ENCODE data around the gene OR6C65.
"Not testable (repeated sequence)": the region's sequence is repeated elsewhere in the genome, so short reads cannot be mapped to it uniquely, and the experiment has no call there.

Gene OR6C65

GRCh38 chr12:55413498-55414388 lies 13.4 kb downstream of the OR6C65 start:
- not testable (repeated sequence) for H3K9me3 ChIP-seq (ENCODE audit: control insufficient read depth in 2 of 2, low read length in 2 of 2); H3K4me1 ChIP-seq (ENCODE audit: control insufficient read depth, insufficient read depth, low read length); H3K9ac ChIP-seq (ENCODE audit: low read length in 2 of 2); H3K27ac ChIP-seq (ENCODE audit: low read length); H3K36me3 ChIP-seq (ENCODE audit: control insufficient read depth in 2 of 2, insufficient read depth in 2 of 2, low read length in 2 of 2); H3K4me3 ChIP-seq (ENCODE audit: low read length in 2 of 2); H3K27me3 ChIP-seq (ENCODE audit: control insufficient read depth in 1 of 2, insufficient read depth in 2 of 2, low read length in 2 of 2)

- H3K9me3 ChIP-seq (ENCODE audit: control insufficient read depth in 2 of 2, low read length in 2 of 2); H3K27ac ChIP-seq (ENCODE audit: low read length); H3K36me3 ChIP-seq (ENCODE audit: control insufficient read depth in 2 of 2, insufficient read depth in 2 of 2, low read length in 2 of 2); H3K9ac ChIP-seq (ENCODE audit: low read length in 2 of 2); H3K4me1 ChIP-seq (ENCODE audit: control insufficient read depth, insufficient read depth, low read length); H3K27me3 ChIP-seq (ENCODE audit: control insufficient read depth in 1 of 2, insufficient read depth in 2 of 2, low read length in 2 of 2); H3K4me3 ChIP-seq (ENCODE audit: low read length in 2 of 2): not testable (repeated sequence)
Measured at GRCh38 chr12:55414396-55414823, 14.1 kb downstream of the OR6C65 start.

- H3K4me3 ChIP-seq (ENCODE audit: low read length in 2 of 2); H3K36me3 ChIP-seq (ENCODE audit: control insufficient read depth in 2 of 2, insufficient read depth in 2 of 2, low read length in 2 of 2); H3K9ac ChIP-seq (ENCODE audit: low read length in 2 of 2); H3K4me1 ChIP-seq (ENCODE audit: control insufficient read depth, insufficient read depth, low read length); H3K27me3 ChIP-seq (ENCODE audit: control insufficient read depth in 1 of 2, insufficient read depth in 2 of 2, low read length in 2 of 2); H3K9me3 ChIP-seq (ENCODE audit: control insufficient read depth in 2 of 2, low read length in 2 of 2); H3K27ac ChIP-seq (ENCODE audit: low read length): not testable (repeated sequence)
Measured at GRCh38 chr12:55414889-55415288, 14.6 kb downstream of the OR6C65 start.

GRCh38 chr12:55416961-55417360 lies 16.6 kb downstream of the OR6C65 start:
- H3K9ac ChIP-seq (ENCODE audit: low read length in 2 of 2) = no peak overlapping the region
- no peaks in the 10 kb centered on the region for H3K4me1 ChIP-seq (ENCODE audit: control insufficient read depth, insufficient read depth, low read length)
- H3K27me3 ChIP-seq (ENCODE audit: control insufficient read depth in 1 of 2, insufficient read depth in 2 of 2, low read length in 2 of 2) = no peaks in the 10 kb centered on the region
- H3K36me3 ChIP-seq (ENCODE audit: control insufficient read depth in 2 of 2, insufficient read depth in 2 of 2, low read length in 2 of 2) = no peaks in the 10 kb centered on the region
- no peak overlapping the region for H3K27ac ChIP-seq (ENCODE audit: low read length)
- no peaks in the 10 kb centered on the region for H3K9me3 ChIP-seq (ENCODE audit: control insufficient read depth in 2 of 2, low read length in 2 of 2)
- no peak overlapping the region for H3K4me3 ChIP-seq (ENCODE audit: low read length in 2 of 2)

- no peaks in the 10 kb centered on the region for H3K9me3 ChIP-seq (ENCODE audit: control insufficient read depth in 2 of 2, low read length in 2 of 2)
- no peaks in the 10 kb centered on the region for H3K4me1 ChIP-seq (ENCODE audit: control insufficient read depth, insufficient read depth, low read length)
- no peaks in the 10 kb centered on the region for H3K36me3 ChIP-seq (ENCODE audit: control insufficient read depth in 2 of 2, insufficient read depth in 2 of 2, low read length in 2 of 2)
- no peak overlapping the region for H3K4me3 ChIP-seq (ENCODE audit: low read length in 2 of 2)
- no peak overlapping the region for H3K27ac ChIP-seq (ENCODE audit: low read length)
- no peaks in the 10 kb centered on the region for H3K27me3 ChIP-seq (ENCODE audit: control insufficient read depth in 1 of 2, insufficient read depth in 2 of 2, low read length in 2 of 2)
- no peak overlapping the region for H3K9ac ChIP-seq (ENCODE audit: low read length in 2 of 2)
Measured at GRCh38 chr12:55420307-55420962, 20.1 kb downstream of the OR6C65 start.

GRCh38 chr12:55425954-55426353 lies 25.6 kb downstream of the OR6C65 start, which contains the start of gene OR6C76:
OR6C76 (plus strand) TSS chr12:55426254; CDS start chr12:55426254, 0 bp downstream.
- no peaks in the 10 kb centered on the region for H3K36me3 ChIP-seq (ENCODE audit: control insufficient read depth in 2 of 2, insufficient read depth in 2 of 2, low read length in 2 of 2)

GRCh38 chr12:55428331-55429243 lies 28.3 kb downstream of the OR6C65 start:
- H3K9me3 ChIP-seq (ENCODE audit: control insufficient read depth in 2 of 2, low read length in 2 of 2) = no peaks in the 10 kb centered on the region
- no peaks in the 10 kb centered on the region for H3K36me3 ChIP-seq (ENCODE audit: control insufficient read depth in 2 of 2, insufficient read depth in 2 of 2, low read length in 2 of 2)
- H3K4me3 ChIP-seq (ENCODE audit: low read length in 2 of 2) = no peak overlapping the region
- H3K27ac ChIP-seq (ENCODE audit: low read length) = no peak overlapping the region
- H3K4me1 ChIP-seq (ENCODE audit: control insufficient read depth, insufficient read depth, low read length) = no peaks in the 10 kb centered on the region
- no peaks in the 10 kb centered on the region for H3K27me3 ChIP-seq (ENCODE audit: control insufficient read depth in 1 of 2, insufficient read depth in 2 of 2, low read length in 2 of 2)
- no peak overlapping the region for H3K9ac ChIP-seq (ENCODE audit: low read length in 2 of 2)

More at GRCh38 chr12:55425954-55426353, 25.6 kb downstream of the OR6C65 start, which contains the start of gene OR6C76:
- H3K9me3 ChIP-seq (ENCODE audit: control insufficient read depth in 2 of 2, low read length in 2 of 2) = no peaks in the 10 kb centered on the region
- no peak within 1 kb of the TSS for H3K9ac ChIP-seq (ENCODE audit: low read length in 2 of 2)
- no peaks in the 10 kb centered on the region for H3K4me1 ChIP-seq (ENCODE audit: control insufficient read depth, insufficient read depth, low read length)
- H3K4me3 ChIP-seq (ENCODE audit: low read length in 2 of 2) = no peak within 1 kb of the TSS
- no peak within 1 kb of the TSS for H3K27ac ChIP-seq (ENCODE audit: low read length)
- no peaks in the 10 kb centered on the region for H3K27me3 ChIP-seq (ENCODE audit: control insufficient read depth in 1 of 2, insufficient read depth in 2 of 2, low read length in 2 of 2)

GRCh38 chr12:55441233-55441632 lies 40.9 kb downstream of the OR6C65 start:
- not testable (repeated sequence) for H3K27ac ChIP-seq (ENCODE audit: low read length); H3K27me3 ChIP-seq (ENCODE audit: control insufficient read depth in 1 of 2, insufficient read depth in 2 of 2, low read length in 2 of 2); H3K9me3 ChIP-seq (ENCODE audit: control insufficient read depth in 2 of 2, low read length in 2 of 2); H3K4me3 ChIP-seq (ENCODE audit: low read length in 2 of 2); H3K36me3 ChIP-seq (ENCODE audit: control insufficient read depth in 2 of 2, insufficient read depth in 2 of 2, low read length in 2 of 2); H3K4me1 ChIP-seq (ENCODE audit: control insufficient read depth, insufficient read depth, low read length); H3K9ac ChIP-seq (ENCODE audit: low read length in 2 of 2)

- no peak within 1 kb of the TSS for H3K27ac ChIP-seq (ENCODE audit: low read length)
- H3K4me3 ChIP-seq (ENCODE audit: low read length in 2 of 2) = no peak within 1 kb of the TSS
- peaks cover 0 to 4% of the 10 kb centered on the region in 2 donors for H3K9me3 ChIP-seq (ENCODE audit: control insufficient read depth in 2 of 2, low read length in 2 of 2)
- no peaks in the 10 kb centered on the region for H3K27me3 ChIP-seq (ENCODE audit: control insufficient read depth in 1 of 2, insufficient read depth in 2 of 2, low read length in 2 of 2)
- H3K36me3 ChIP-seq (ENCODE audit: control insufficient read depth in 2 of 2, insufficient read depth in 2 of 2, low read length in 2 of 2) = no peaks in the 10 kb centered on the region
- H3K9ac ChIP-seq (ENCODE audit: low read length in 2 of 2) = no peak within 1 kb of the TSS
- no peaks in the 10 kb centered on the region for H3K4me1 ChIP-seq (ENCODE audit: control insufficient read depth, insufficient read depth, low read length)
Measured at GRCh38 chr12:55443776-55444175, 43.4 kb downstream of the OR6C65 start, which contains the start of gene OR6C2. OR6C2 (plus strand) TSS chr12:55444076; CDS start chr12:55452214, 8,138 bp downstream.

- H3K4me3 ChIP-seq (ENCODE audit: low read length in 2 of 2) = no peak overlapping the region
- no peaks in the 10 kb centered on the region for H3K4me1 ChIP-seq (ENCODE audit: control insufficient read depth, insufficient read depth, low read length)
- H3K27ac ChIP-seq (ENCODE audit: low read length) = no peak overlapping the region
- no peaks in the 10 kb centered on the region for H3K27me3 ChIP-seq (ENCODE audit: control insufficient read depth in 1 of 2, insufficient read depth in 2 of 2, low read length in 2 of 2)
- no peaks in the 10 kb centered on the region for H3K36me3 ChIP-seq (ENCODE audit: control insufficient read depth in 2 of 2, insufficient read depth in 2 of 2, low read length in 2 of 2)
- peaks cover 0 to 3% of the 10 kb centered on the region in 2 donors for H3K9me3 ChIP-seq (ENCODE audit: control insufficient read depth in 2 of 2, low read length in 2 of 2)
- no peak overlapping the region for H3K9ac ChIP-seq (ENCODE audit: low read length in 2 of 2)
Measured at GRCh38 chr12:55445357-55445756, 45.0 kb downstream of the OR6C65 start.
